A549 treated with AZD9567 at 1 μM for 4 hours (cell line): ENCODE data around the gene SSX2B. TPM values are rescaled to one million over a fixed set of nuclear protein-coding genes. Genes with fewer than 3 reads are reported as not detected.

Source experiments
- total RNA-seq: library from RNA; stranded (reverse); fragments of 200-300 nt; extraction: Qiagen RNA extraction; gene quantifications from 5 replicates; pipeline ENCODE4 v1.2.3, GENCODE V29; 2022; ENCODE audit not compliant: insufficient read depth

The SSX2B gene
- total RNA-seq = not detected in 5 replicates

GRCh38 chrX:52750952-52751351 is at the start of gene SSX2B:
Gene SSX2B (plus strand): TSS chrX:52751252. CDS start chrX:52752681, 1,429 bp downstream.

GRCh38 chrX:52707078-52707477 is 44.0 kb upstream of the SSX2B start, which contains the start of gene SSX2:
Gene SSX2 (minus strand): TSS chrX:52707178. CDS start chrX:52705749, 1,429 bp downstream.

GRCh38 chrX:52797327-52797726 is 46.3 kb downstream of the SSX2B start, which contains the start of gene SPANXN5:
Gene SPANXN5 (minus strand): TSS chrX:52797427. CDS start chrX:52797348, 79 bp downstream.

Other genes with a start within 250 kb of the SSX2B start
- 129 to 210 TPM (median 200 TPM) in 5 replicates for gene XAGE1B, start 234.2 kb upstream of the SSX2B start, total RNA-seq
- not detected in 5 replicates for gene SSX7, start 96.4 kb upstream of the SSX2B start, total RNA-seq
- not detected in 5 replicates for gene SSX2, start 44.1 kb upstream of the SSX2B start, total RNA-seq
- not detected in 5 replicates for gene SPANXN5, start 46.2 kb downstream of the SSX2B start, total RNA-seq
- gene XAGE5, start 60.0 kb downstream of the SSX2B start, total RNA-seq = not detected in 5 replicates
- gene XAGE3, start 116.8 kb downstream of the SSX2B start, total RNA-seq = not detected in 5 replicates
- 13.9 to 16.3 TPM (median 15.1 TPM) in 5 replicates for gene FAM156B, start 146.1 kb downstream of the SSX2B start, total RNA-seq
- gene FAM156A, start 207.3 kb downstream of the SSX2B start, total RNA-seq = 5.4 to 18.0 TPM (median 14.5 TPM) in 5 replicates